A549 (cell line): ENCODE data around the gene DIPK2A. TPM values are rescaled to one million over a fixed set of nuclear protein-coding genes. Genes with fewer than 3 reads are reported as not detected.
A peak's percentile ranks its signal among the peaks of the same experiment; 100 is the strongest.

Experiments used
- ATAC-seq, 2 experiments: fragments of 200-7000 bp in 1 of 2; fragments of >200 bp in 1 of 2; cut with Nextera tagmentation in 1 of 2; cut with Tn5 transposase in 1 of 2; 3 replicates each; pipeline versions ENCODE4 v1.8.0 to v1.9.1; 2018 to 2020; ENCODE audit warnings: mild to moderate bottlenecking in 1 of 2, moderate library complexity in 1 of 2
- CTCF ChIA-PET: fragments of 300-600 bp; sonication (Branson Sonifier 250); formaldehyde crosslinking; extraction: SDS; loops from one replicate; lab custom pipeline; 2021; ENCODE audit warnings: antibody characterized with exemption, inconsistent platforms; lab: Yijun Ruan, JAX
- POLR2A ChIA-PET: fragments of 350-600 bp; formaldehyde crosslinking; extraction: SDS; loops from one replicate; lab custom pipeline; 2021; ENCODE audit warnings: antibody characterized with exemption, inconsistent platforms; lab: Yijun Ruan, JAX
- DNase-seq, 2 experiments: peaks; one replicate each; pipeline versions ENCODE4 v3.0.0 to v3.0.0-alpha.2; 2011 to 2016; ENCODE audit warnings: low read depth in 1 of 2, low spot score in 1 of 2
- FAIRE-seq: peaks from 2 replicates; lab custom pipeline; 2011; peaks lifted over from hg19 to GRCh38; lab: Jason Lieb, UNC
- H3K27ac ChIP-seq, 2 experiments: fragments of >200 bp; sonication (Bioruptor Twin); formaldehyde crosslinking; 3 replicates each; pipeline ENCODE4 v1.5.1; 2016 to 2017
- H3K4me1 ChIP-seq: fragments of >200 bp; sonication (Bioruptor Twin); formaldehyde crosslinking; 3 replicates; pipeline ENCODE4 v1.6.1; 2016
- H3K4me2 ChIP-seq: fragments of >200 bp; sonication (Bioruptor Twin); formaldehyde crosslinking; 3 replicates; pipeline ENCODE4 v1.6.1; 2016
- H3K4me3 ChIP-seq: fragments of >200 bp; sonication (Bioruptor Twin); formaldehyde crosslinking; 3 replicates; pipeline ENCODE4 v1.5.1; 2016
- H3K9me3 ChIP-seq: fragments of >200 bp; sonication (Bioruptor Twin); formaldehyde crosslinking; 3 replicates; pipeline ENCODE4 v1.6.1; 2016
- BHLHE40 ChIP-seq: IDR thresholded peaks from 2 replicates; pipeline ENCODE4 v1.6.1; 2012; ENCODE audit warnings: low read depth, low read length, inconsistent platforms
- CEBPB ChIP-seq, 2 experiments: fragments of >200 bp in 1 of 2; sonication (Bioruptor Twin) in 1 of 2; formaldehyde crosslinking in 1 of 2; IDR thresholded peaks; 2 replicates each; pipeline ENCODE4 v1.6.1; 2012 to 2016
- FOXS1 ChIP-seq: fragments of 250-450 bp; sonication (Bioruptor Pico); IDR thresholded peaks from 2 replicates; pipeline ENCODE4 v1.5.0; 2020; ENCODE audit warnings: mild to moderate bottlenecking, moderate library complexity
- HOXA7 ChIP-seq: fragments of 250-450 bp; sonication (Bioruptor Pico); IDR thresholded peaks from 2 replicates; pipeline ENCODE4 v1.5.0; 2020; ENCODE audit warnings: mild to moderate bottlenecking, moderate library complexity
- JUN ChIP-seq, 2 experiments: fragments of >200 bp; sonication (Bioruptor Twin); formaldehyde crosslinking; IDR thresholded peaks; 2 replicates in 1 of 2; 3 replicates in 1 of 2; pipeline ENCODE4 v1.6.1; 2016 to 2017
- NR3C1 ChIP-seq: fragments of >200 bp; sonication (Bioruptor Twin); formaldehyde crosslinking; IDR thresholded peaks from 3 replicates; pipeline ENCODE4 v1.6.1; 2017
- PHF8 ChIP-seq: fragments of 200-600 bp; sonication (generic); IDR thresholded peaks from 2 replicates; pipeline ENCODE4 v1.6.1; 2016; ENCODE audit warnings: low read depth, mild to moderate bottlenecking, antibody characterized with exemption, moderate library complexity, borderline replicate concordance
- RARB ChIP-seq: fragments of 250-450 bp; sonication (Bioruptor Pico); IDR thresholded peaks from 2 replicates; pipeline ENCODE4 v1.8.0; 2021; ENCODE audit warnings: mild to moderate bottlenecking, moderate library complexity
- RNF2 ChIP-seq: fragments of 200-600 bp; sonication (generic); IDR thresholded peaks from 2 replicates; pipeline ENCODE4 v1.6.1; 2016; ENCODE audit warnings: low read depth, mild to moderate bottlenecking, antibody characterized with exemption, moderate library complexity, borderline replicate concordance
- SREBF2 ChIP-seq: fragments of 450-650 bp; IDR thresholded peaks from 2 replicates; pipeline ENCODE4 v1.6.1; 2014; ENCODE audit warnings: mild to moderate bottlenecking, moderate library complexity
- TP53 ChIP-seq: fragments of 250-450 bp; sonication (Bioruptor Pico); IDR thresholded peaks from 2 replicates; pipeline ENCODE4 v1.5.0; 2021; ENCODE audit warnings: mild to moderate bottlenecking, moderate library complexity
- ZFP36 ChIP-seq: fragments of 450-650 bp; IDR thresholded peaks from 2 replicates; pipeline ENCODE4 v1.6.1; 2014; ENCODE audit warnings: borderline replicate concordance; ENCODE audit not compliant: partially characterized antibody
- ZSCAN20 ChIP-seq: fragments of 250-450 bp; sonication (Bioruptor Pico); IDR thresholded peaks from 2 replicates; pipeline ENCODE4 v1.8.0; 2022; ENCODE audit warnings: mild to moderate bottlenecking, moderate library complexity
- WGBS: methylation state at CpG from one replicate; pipeline ENCODE4 v1.1.6; 2017; ENCODE audit errors: missing lambda C conversion rate; 5-methylcytosine and 5-hydroxymethylcytosine counted together
- polyA plus RNA-seq, 4 experiments: library from polyadenylated mRNA; depleted of rRNA in 3 of 4; stranded (reverse); fragments of >200 nt; fragmentation: RNase III in 1 of 4; extraction: RNeasy Plus Mini Kit Qiagen cat#74134 plus additional on column Dnase treatment in 1 of 4; gene quantifications; 2 replicates in 3 of 4; 3 replicates in 1 of 4; pipeline ENCODE4 v1.2.3, GENCODE V29; 2011 to 2017
- TF ChIP-seq, protein P1 (sequence below): fragments of 150-350 bp; IDR thresholded peaks from 2 replicates; pipeline ENCODE4 v1.6.1; 2014; ENCODE audit warnings: low read depth, mild to moderate bottlenecking, low read length
- TF ChIP-seq, protein P2 (sequence below): IDR thresholded peaks from 2 replicates; pipeline ENCODE4 v1.6.1; 2012; ENCODE audit warnings: low read depth, borderline replicate concordance
- TF ChIP-seq, protein P3 (sequence below): fragments of 250-450 bp; sonication (Bioruptor Pico); IDR thresholded peaks from 2 replicates; pipeline ENCODE4 v1.5.0; 2020; ENCODE audit warnings: low read depth, mild to moderate bottlenecking, moderate library complexity
- TF ChIP-seq, protein P4 (sequence below): IDR thresholded peaks from 2 replicates; pipeline ENCODE4 v1.6.1; 2012

DIPK2A gene
- polyA plus RNA-seq, 2 of the 4 experiments (the other 2 are of a cell fraction) = 5.7 to 9.8 TPM

DNA sequence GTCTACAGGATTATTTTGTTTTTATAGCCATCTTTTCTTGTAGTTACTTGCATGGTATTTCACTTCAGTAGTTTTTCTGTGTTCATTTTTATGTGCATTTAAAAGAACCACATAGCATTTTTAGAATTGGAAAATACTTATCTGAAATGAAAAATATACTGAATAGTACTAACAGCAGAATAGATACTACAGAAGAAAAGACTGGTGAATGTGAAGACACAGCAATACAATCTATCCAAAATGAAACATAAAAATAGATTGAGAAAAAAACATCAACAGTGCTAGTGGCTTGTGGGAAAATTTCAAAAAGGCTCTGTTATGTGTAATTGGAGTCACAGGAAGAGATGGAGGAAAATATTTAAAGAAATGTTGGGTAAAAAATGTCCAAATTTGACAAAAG, 12.7 kb upstream of the DIPK2A start:
- Histone ChIP-seq H3K4me3 (no peak overlapping the region), H3K27ac (no peak overlapping the region), H3K4me2 (no peak overlapping the region), H3K9me3 (0 out of 3 replicates have a peak, but pooled peaks cover 2% of the 10 kb centered on the region), H3K4me1 (no peaks in the 10 kb centered on the region)
- FAIRE-seq (no peak), ATAC-seq (no peak), DNase-seq (no peak)
- CTCF ChIA-PET = interaction anchor here (0.9 kb wide), 1 partner anchor 14 kb away, joined by 3 read pairs; no protein-coding TSS in a partner anchor
- TF ChIP-seq ZFP36 = no peak
- TF ChIP-seq NR3C1 = no peak
- POLR2A ChIA-PET = no interaction called here

DNA sequence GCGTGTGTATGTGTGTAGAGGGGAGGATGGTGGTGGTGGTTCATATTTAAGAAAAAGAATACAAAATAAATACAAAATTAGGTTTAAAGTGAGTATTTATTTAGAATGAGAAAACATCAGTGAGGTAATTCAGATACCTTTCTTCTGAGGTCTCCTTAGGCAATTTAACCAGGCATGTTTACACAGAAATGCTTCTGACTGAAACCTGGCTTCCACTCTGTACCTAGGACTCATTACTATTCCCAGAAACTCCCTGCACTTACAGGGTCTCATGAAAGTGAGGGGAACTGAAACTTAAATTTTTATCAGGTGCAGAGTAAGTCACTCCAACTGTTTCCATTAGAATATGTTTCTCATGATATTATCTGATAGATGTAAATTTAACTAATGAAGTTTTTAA, 10.3 kb upstream of the DIPK2A start:
- no peak for ATAC-seq
- no peak overlapping the region for H3K27ac ChIP-seq
- DNase-seq = no peak
- no peaks in the 10 kb centered on the region for H3K4me1 ChIP-seq
- H3K4me2 ChIP-seq = no peak overlapping the region
- 39% methylated on average over 1 of the region's 1 CpG for WGBS
- no peak for FAIRE-seq
- POLR2A ChIA-PET = no interaction called here
- TF ChIP-seq TP53 (CRISPR knock-in tag) = no peak
- no peak for TF ChIP-seq NR3C1
- no peak for TF ChIP-seq RARB
- no peak overlapping the region for H3K4me3 ChIP-seq
- 0 out of 3 replicates have a peak, but pooled peaks cover 2% of the 10 kb centered on the region for H3K9me3 ChIP-seq
- CTCF ChIA-PET = interaction anchor here (3.4 kb wide), 1 partner anchor 11 kb away, joined by 11 read pairs; the partner anchor contains the start of gene DIPK2A

DNA sequence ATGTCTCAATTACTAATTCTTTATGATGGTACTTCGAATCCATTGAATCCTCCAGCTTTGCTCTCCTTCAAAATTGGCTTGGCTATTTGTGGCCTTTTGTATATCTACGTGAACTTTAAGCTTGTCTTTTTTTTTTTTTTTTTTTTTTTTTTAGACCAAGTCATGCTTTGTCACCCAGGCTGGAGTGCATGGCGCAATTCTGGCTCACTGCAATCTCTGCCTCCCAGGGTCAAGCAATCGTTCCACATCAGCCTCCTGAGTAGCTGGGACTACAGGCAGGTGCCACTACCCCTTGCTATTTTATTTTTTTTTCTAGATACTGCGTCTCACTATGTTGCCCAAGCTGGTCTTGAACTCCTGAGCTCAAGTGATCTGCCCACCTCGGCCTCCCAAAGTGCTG, 7.7 kb upstream of the DIPK2A start:
- TF ChIP-seq ZSCAN20 (CRISPR knock-in tag) = no peak
- no peak for TF ChIP-seq HOXA7 (CRISPR knock-in tag)
- TF ChIP-seq, protein P1, sequence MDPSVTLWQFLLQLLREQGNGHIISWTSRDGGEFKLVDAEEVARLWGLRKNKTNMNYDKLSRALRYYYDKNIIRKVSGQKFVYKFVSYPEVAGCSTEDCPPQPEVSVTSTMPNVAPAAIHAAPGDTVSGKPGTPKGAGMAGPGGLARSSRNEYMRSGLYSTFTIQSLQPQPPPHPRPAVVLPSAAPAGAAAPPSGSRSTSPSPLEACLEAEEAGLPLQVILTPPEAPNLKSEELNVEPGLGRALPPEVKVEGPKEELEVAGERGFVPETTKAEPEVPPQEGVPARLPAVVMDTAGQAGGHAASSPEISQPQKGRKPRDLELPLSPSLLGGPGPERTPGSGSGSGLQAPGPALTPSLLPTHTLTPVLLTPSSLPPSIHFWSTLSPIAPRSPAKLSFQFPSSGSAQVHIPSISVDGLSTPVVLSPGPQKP = no peak
- TF ChIP-seq, protein P2, sequence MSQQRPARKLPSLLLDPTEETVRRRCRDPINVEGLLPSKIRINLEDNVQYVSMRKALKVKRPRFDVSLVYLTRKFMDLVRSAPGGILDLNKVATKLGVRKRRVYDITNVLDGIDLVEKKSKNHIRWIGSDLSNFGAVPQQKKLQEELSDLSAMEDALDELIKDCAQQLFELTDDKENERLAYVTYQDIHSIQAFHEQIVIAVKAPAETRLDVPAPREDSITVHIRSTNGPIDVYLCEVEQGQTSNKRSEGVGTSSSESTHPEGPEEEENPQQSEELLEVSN = no peak
- TF ChIP-seq, protein P3, sequence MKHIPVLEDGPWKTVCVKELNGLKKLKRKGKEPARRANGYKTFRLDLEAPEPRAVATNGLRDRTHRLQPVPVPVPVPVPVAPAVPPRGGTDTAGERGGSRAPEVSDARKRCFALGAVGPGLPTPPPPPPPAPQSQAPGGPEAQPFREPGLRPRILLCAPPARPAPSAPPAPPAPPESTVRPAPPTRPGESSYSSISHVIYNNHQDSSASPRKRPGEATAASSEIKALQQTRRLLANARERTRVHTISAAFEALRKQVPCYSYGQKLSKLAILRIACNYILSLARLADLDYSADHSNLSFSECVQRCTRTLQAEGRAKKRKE (CRISPR knock-in tag) = no peak
- no peak for TF ChIP-seq SREBF2
- no peak for TF ChIP-seq CEBPB (IDR thresholded peaks at IDR 0.05)
- TF ChIP-seq, all 56 proteins: peak for 0
- ATAC-seq (no peak), FAIRE-seq (no peak), DNase-seq (no peak)
- no peaks in the 10 kb centered on the region for H3K4me1 ChIP-seq
- H3K27ac ChIP-seq = no peak overlapping the region
- ChIA-PET POLR2A (no interaction called here), CTCF (interaction anchor here (3.4 kb wide), 1 partner anchor 8 kb away, joined by 11 read pairs; the partner anchor contains the start of gene DIPK2A)
- H3K4me3 ChIP-seq = no peak overlapping the region
- 24% methylated on average over 6 of the region's 6 CpGs for WGBS
- H3K9me3 ChIP-seq = no peaks in the 10 kb centered on the region
- H3K4me2 ChIP-seq = no peak overlapping the region

DNA sequence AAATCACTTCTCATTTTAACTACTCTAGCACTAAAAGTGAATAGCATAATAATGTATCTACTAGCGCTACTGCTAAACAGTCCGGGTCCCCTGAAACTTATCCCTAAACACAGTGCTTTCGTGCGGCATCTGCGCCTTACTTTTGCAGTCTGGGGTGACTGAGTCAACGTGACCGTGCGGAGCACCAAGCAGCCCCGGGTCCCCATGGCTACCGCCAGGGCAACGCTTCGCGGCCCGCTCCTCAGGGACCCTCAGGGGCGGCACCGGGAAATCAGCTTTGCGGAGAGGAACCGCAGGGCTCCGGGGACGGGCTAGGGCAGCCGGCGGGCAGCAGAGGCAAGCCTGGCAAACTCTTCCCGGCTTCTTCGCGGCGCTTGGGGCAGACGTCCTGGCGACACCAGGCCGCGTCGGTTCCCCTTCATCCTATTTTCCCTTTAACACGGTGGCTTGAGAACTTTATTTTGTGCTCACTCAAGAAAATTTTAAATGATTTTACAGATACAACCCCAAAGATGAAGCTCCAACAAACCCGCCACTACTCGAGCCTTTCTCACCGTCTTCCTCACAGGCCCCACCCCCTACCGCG, 757 bp upstream of the DIPK2A start:
- WGBS = 1% methylated on average over 29 of the region's 37 CpGs

More for the DNA sequence above, 757 bp upstream of the DIPK2A start:
- Histone ChIP-seq H3K4me2 (peak overlapping the region; percentile 85), H3K4me3 (peak overlapping the region; percentile 93), H3K27ac (peak overlapping the region; percentile 94 to 98), H3K4me1 (peaks cover 24% of the 10 kb centered on the region), H3K9me3 (no peaks in the 10 kb centered on the region)
- DNase-seq = peak in 1 of 2 experiments; percentile 56
- POLR2A ChIA-PET = interaction anchor here (0.9 to 2.4 kb wide), 14 partner anchors 9 to 1797 kb away, joined by 3 to 17 read pairs (median 4); partner anchors contain the start of gene ATR
- TF ChIP-seq BHLHE40 (0 out of 2 replicates have a peak, but pooled peaks have one; percentile 26), PHF8 (peak; percentile 68; the same call in 1 of the 2 replicates), JUN (IDR thresholded peaks at IDR 0.05) (peak in 1 of 2 experiments; percentile 4; a peak in 1 of 5 replicates), FOXS1 (no peak), RNF2 (0 out of 2 replicates have a peak, but pooled peaks have one; percentile 45)
- TF ChIP-seq, protein P2 = no peak
- TF ChIP-seq, protein P3 (CRISPR knock-in tag) = no peak
- TF ChIP-seq, protein P4, sequence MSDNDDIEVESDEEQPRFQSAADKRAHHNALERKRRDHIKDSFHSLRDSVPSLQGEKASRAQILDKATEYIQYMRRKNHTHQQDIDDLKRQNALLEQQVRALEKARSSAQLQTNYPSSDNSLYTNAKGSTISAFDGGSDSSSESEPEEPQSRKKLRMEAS = peak; percentile 88; the same call in 1 of the 2 replicates
- no peak for FAIRE-seq
- CTCF ChIA-PET = interaction anchor here (1.0 to 2.2 kb wide), 4 partner anchors 8 to 19 kb away, joined by 4 to 11 read pairs (median 6); no protein-coding TSS in a partner anchor
- peak; percentile 15 to 39 for ATAC-seq
